ENCODE measurements around the gene KCNMA1. TPM values are rescaled to one million over a fixed set of nuclear protein-coding genes. Genes with fewer than 3 reads are reported as not detected.

KCNMA1 gene
- polyA plus RNA-seq, 1 of the 3 experiments (the other 2 are of a cell fraction), result 107 TPM

GRCh38 chr10:77613476-77614130 is 24.0 kb downstream of the KCNMA1 start:
- Histone ChIP-seq H3K79me2 (ENCODE audit: insufficient read depth) (peaks cover 30% of the 10 kb centered on the region; the same call in 1 of the 2 replicates), H3K9me2 (no peaks in the 10 kb centered on the region), H3K27ac (ENCODE audit: low read depth in 2 of 2, low read length in 1 of 2) (no peak overlapping the region), H3K4me1 (ENCODE audit: control insufficient read depth in 1 of 2, insufficient read depth in 2 of 2, low read depth in 1 of 2, low read length in 1 of 2) (peaks cover 0 to 7% of the 10 kb centered on the region in 2 experiments; a peak in 2 of 4 replicates), H3K4me3 (ENCODE audit: low read depth in 2 of 2, low read length in 1 of 2) (no peak overlapping the region), H3F3A (replicated peaks; ENCODE audit: insufficient read depth) (no peaks in the 10 kb centered on the region), H4K20me1 (ENCODE audit: insufficient read depth) (0 out of 2 replicates have a peak, but pooled peaks cover 4% of the 10 kb centered on the region), H3K36me3 (replicated peaks in 1 of 2; ENCODE audit: control insufficient read depth in 1 of 2, insufficient read depth in 2 of 2, low read length in 1 of 2) (peaks cover 0 to 3% of the 10 kb centered on the region in 2 experiments), H3K27me3 (ENCODE audit: insufficient read depth) (no peaks in the 10 kb centered on the region), H3K4me2 (no peak overlapping the region), H3K9me3 (no peaks in the 10 kb centered on the region), H2AFZ (ENCODE audit: low read depth) (no peak overlapping the region), H3K9ac (no peak overlapping the region)
- peak; percentile 21 for DNase-seq
- POLR2A ChIA-PET, result no interaction called here
- WGBS (ENCODE audit: low lambda C conversion rate), result 88% methylated on average over 9 of the region's 9 CpGs
- TF ChIP-seq, protein P1, sequence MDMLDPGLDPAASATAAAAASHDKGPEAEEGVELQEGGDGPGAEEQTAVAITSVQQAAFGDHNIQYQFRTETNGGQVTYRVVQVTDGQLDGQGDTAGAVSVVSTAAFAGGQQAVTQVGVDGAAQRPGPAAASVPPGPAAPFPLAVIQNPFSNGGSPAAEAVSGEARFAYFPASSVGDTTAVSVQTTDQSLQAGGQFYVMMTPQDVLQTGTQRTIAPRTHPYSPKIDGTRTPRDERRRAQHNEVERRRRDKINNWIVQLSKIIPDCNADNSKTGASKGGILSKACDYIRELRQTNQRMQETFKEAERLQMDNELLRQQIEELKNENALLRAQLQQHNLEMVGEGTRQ (IDR thresholded peaks at IDR 0.05; ENCODE audit: borderline replicate concordance, low read depth, low read length), result no peak
- TF ChIP-seq TEAD4 (IDR thresholded peaks at IDR 0.05; ENCODE audit: borderline replicate concordance, insufficient read depth) (no peak), JUND (IDR thresholded peaks at IDR 0.05) (no peak), SIN3A (IDR thresholded peaks at IDR 0.05; ENCODE audit: borderline replicate concordance, low read depth, low read length) (no peak), EZH2phosphoT487 (IDR thresholded peaks at IDR 0.05; ENCODE audit: borderline replicate concordance, low read depth) (no peak), TAF1 (IDR thresholded peaks at IDR 0.05; ENCODE audit: borderline replicate concordance, low read depth, low read length) (no peak), GABPA (IDR thresholded peaks at IDR 0.05; ENCODE audit: low read depth) (no peak), RCOR1 (IDR thresholded peaks at IDR 0.05; ENCODE audit: low read length) (no peak), CHD2 (IDR thresholded peaks at IDR 0.05; ENCODE audit: low read length, partially characterized antibody) (no peak)
- CTCF ChIA-PET, result interaction anchor here (0.7 to 1.2 kb wide), 4 partner anchors 9 to 27 kb away, joined by 3 to 4 read pairs (median 3); no protein-coding TSS in a partner anchor

- Histone ChIP-seq H3K79me2 (ENCODE audit: insufficient read depth) (peaks cover 16% of the 10 kb centered on the region; the same call in 1 of the 2 replicates), H3K4me3 (ENCODE audit: low read depth in 2 of 2, low read length in 1 of 2) (no peak overlapping the region), H2AFZ (ENCODE audit: low read depth) (no peak overlapping the region), H3K36me3 (replicated peaks in 1 of 2; ENCODE audit: control insufficient read depth in 1 of 2, insufficient read depth in 2 of 2, low read length in 1 of 2) (no peaks in the 10 kb centered on the region), H4K20me1 (ENCODE audit: insufficient read depth) (no peaks in the 10 kb centered on the region; the same call in 1 of the 2 replicates), H3K4me1 (ENCODE audit: control insufficient read depth in 1 of 2, insufficient read depth in 2 of 2, low read depth in 1 of 2, low read length in 1 of 2) (peaks cover 0 to 7% of the 10 kb centered on the region in 2 experiments; a peak in 2 of 4 replicates), H3K27ac (ENCODE audit: low read depth in 2 of 2, low read length in 1 of 2) (no peak overlapping the region), H3K27me3 (ENCODE audit: insufficient read depth) (no peaks in the 10 kb centered on the region), H3K9me3 (no peaks in the 10 kb centered on the region), H3K9ac (no peak overlapping the region), H3F3A (replicated peaks; ENCODE audit: insufficient read depth) (no peaks in the 10 kb centered on the region), H3K9me2 (no peaks in the 10 kb centered on the region), H3K4me2 (no peak overlapping the region)
- WGBS (ENCODE audit: low lambda C conversion rate), result 96% methylated on average over 2 of the region's 2 CpGs
- POLR2A ChIA-PET, result no interaction called here
- CTCF ChIA-PET, result interaction anchor here (0.7 kb wide), 1 partner anchor 145 kb away, joined by 5 read pairs; no protein-coding TSS in a partner anchor
- DNase-seq, result no peak
- TF ChIP-seq RAD21 (IDR thresholded peaks at IDR 0.05; ENCODE audit: low read length) (no peak), ELF1 (IDR thresholded peaks at IDR 0.05) (no peak), YY1 (IDR thresholded peaks at IDR 0.05; ENCODE audit: low read depth) (no peak), SIN3A (IDR thresholded peaks at IDR 0.05; ENCODE audit: borderline replicate concordance, low read depth, low read length) (no peak), TCF12 (IDR thresholded peaks at IDR 0.05) (no peak), NRF1 (IDR thresholded peaks at IDR 0.05; ENCODE audit: low read depth, low read length) (no peak), NFIC (IDR thresholded peaks at IDR 0.05; ENCODE audit: borderline replicate concordance) (no peak), TEAD4 (IDR thresholded peaks at IDR 0.05; ENCODE audit: borderline replicate concordance, insufficient read depth) (no peak), FOSL2 (IDR thresholded peaks at IDR 0.05; ENCODE audit: borderline replicate concordance, low read depth) (no peak), POLR2AphosphoS5 (IDR thresholded peaks at IDR 0.05; ENCODE audit: low read depth, low read length) (no peak)
- TF ChIP-seq, protein P2, sequence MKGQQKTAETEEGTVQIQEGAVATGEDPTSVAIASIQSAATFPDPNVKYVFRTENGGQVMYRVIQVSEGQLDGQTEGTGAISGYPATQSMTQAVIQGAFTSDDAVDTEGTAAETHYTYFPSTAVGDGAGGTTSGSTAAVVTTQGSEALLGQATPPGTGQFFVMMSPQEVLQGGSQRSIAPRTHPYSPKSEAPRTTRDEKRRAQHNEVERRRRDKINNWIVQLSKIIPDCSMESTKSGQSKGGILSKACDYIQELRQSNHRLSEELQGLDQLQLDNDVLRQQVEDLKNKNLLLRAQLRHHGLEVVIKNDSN (IDR thresholded peaks at IDR 0.05; ENCODE audit: borderline replicate concordance, low read depth), result no peak
These were observed 25.9 kb downstream of the KCNMA1 start for GRCh38 chr10:77611670-77612069.

Data from SK-N-SH (cell line).